ENCODE results near the gene VTI1A. TPM values are rescaled to one million over a fixed set of nuclear protein-coding genes. Genes with fewer than 3 reads are reported as not detected.
A peak's percentile ranks its signal among the peaks of the same experiment; 100 is the strongest.

VTI1A gene
- total and polyA plus RNA-seq, 2 experiments from 2014 or later = 26.8 to 31.0 TPM

DNA sequence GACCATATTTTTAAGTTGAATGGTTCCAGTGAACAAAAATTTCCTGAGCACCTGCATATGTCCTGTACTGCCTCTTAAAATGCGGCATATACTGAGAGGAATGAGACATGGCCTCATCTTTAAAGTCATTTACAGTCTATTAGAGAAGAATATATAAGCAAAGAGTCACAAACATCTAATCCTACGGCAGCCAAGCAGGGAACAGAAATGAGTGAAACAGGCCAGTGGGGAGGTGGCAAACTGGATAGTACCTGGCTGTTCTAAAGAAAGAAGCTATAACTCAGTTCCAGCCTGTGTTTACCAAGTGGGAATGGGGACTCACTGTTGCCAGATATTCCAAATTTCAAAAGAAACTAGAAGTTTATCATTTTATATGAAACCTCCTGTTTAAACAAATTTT, 211.4 kb downstream of the VTI1A start:
- TF ChIP-seq, protein P1, sequence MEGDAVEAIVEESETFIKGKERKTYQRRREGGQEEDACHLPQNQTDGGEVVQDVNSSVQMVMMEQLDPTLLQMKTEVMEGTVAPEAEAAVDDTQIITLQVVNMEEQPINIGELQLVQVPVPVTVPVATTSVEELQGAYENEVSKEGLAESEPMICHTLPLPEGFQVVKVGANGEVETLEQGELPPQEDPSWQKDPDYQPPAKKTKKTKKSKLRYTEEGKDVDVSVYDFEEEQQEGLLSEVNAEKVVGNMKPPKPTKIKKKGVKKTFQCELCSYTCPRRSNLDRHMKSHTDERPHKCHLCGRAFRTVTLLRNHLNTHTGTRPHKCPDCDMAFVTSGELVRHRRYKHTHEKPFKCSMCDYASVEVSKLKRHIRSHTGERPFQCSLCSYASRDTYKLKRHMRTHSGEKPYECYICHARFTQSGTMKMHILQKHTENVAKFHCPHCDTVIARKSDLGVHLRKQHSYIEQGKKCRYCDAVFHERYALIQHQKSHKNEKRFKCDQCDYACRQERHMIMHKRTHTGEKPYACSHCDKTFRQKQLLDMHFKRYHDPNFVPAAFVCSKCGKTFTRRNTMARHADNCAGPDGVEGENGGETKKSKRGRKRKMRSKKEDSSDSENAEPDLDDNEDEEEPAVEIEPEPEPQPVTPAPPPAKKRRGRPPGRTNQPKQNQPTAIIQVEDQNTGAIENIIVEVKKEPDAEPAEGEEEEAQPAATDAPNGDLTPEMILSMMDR (conservative IDR thresholded peaks at IDR 0.05; ENCODE audit: low read depth in 2 of 2) = no peak
- TF ChIP-seq JUNB (IDR thresholded peaks at IDR 0.05; ENCODE audit: unreplicated experiment) = no peak
- ATAC-seq = no peak

DNA sequence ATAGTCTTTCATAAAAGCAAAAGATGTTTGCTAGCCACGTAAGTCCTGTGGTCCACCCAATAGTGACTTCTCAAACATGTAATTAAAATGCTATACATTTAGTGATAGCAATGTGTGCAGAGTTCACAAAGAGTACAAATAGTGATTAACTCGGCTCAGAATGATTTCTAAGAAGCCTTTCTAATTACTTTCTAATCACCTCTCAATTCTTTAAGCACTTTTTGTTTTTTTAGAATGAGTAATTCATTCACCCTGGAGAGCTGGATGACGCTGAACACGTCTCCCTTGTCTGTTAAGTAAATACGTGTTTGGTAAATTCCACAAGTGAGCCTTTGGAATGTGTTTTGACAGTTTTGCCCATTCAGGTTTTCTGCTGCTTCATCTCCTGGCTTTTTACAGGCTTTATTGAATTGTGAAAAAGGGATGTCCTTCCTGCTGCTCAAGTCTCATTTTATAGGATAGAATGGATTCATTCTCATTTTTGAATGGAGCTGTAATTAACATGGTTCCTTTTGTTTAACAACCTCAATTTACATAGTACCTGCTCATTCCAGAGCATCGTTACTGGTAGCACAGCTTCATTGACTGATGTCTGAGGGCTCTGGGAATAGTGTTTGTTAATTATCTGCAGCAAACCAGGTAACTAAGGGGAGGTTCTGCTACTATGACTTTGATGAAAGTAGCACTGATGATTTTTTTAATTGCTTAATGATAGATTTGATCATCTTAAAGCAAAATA, 212.1 kb downstream of the VTI1A start:
- Mint-ChIP-seq H3K27me3 (ENCODE audit: insufficient read depth, low read depth, poor library complexity) (no peaks in the 10 kb centered on the region), H3K27ac (peak overlapping the region; percentile 3; the same call in 1 of the 2 replicates), H3K9me3 (peaks cover 9% of the 10 kb centered on the region; the same call in 2 of the 3 replicates), H3K4me1 (peaks cover 18% of the 10 kb centered on the region), H3K4me3 (no peak overlapping the region), H3K36me3 (ENCODE audit: low read depth) (peaks cover 11% of the 10 kb centered on the region; the same call in 2 of the 3 replicates)
- Histone ChIP-seq H4K20me1 (replicated peaks; ENCODE audit: insufficient read depth) (no peaks in the 10 kb centered on the region), H2AFZ (no peak overlapping the region), H3K79me2 (replicated peaks; ENCODE audit: insufficient read depth) (no peaks in the 10 kb centered on the region), H3K4me1 (ENCODE audit: insufficient read depth) (peaks cover 10% of the 10 kb centered on the region; the same call in 1 of the 2 replicates), H3K9me2 (ENCODE audit: insufficient read depth) (no peaks in the 10 kb centered on the region), H3K4me2 (no peak overlapping the region), H3K27ac (ENCODE audit: low read depth) (no peak overlapping the region), H3K4me3 (no peak overlapping the region), H3K27me3 (ENCODE audit: insufficient read depth) (no peaks in the 10 kb centered on the region), H3K36me3 (ENCODE audit: insufficient read depth) (no peaks in the 10 kb centered on the region), H3F3A (replicated peaks; ENCODE audit: low read depth) (no peaks in the 10 kb centered on the region)
- no peak for DNase-seq (ENCODE audit: low spot score)
- TF ChIP-seq POLR2AphosphoS5 (IDR thresholded peaks at IDR 0.05; ENCODE audit: low read depth) = no peak
- TF ChIP-seq, protein P2, sequence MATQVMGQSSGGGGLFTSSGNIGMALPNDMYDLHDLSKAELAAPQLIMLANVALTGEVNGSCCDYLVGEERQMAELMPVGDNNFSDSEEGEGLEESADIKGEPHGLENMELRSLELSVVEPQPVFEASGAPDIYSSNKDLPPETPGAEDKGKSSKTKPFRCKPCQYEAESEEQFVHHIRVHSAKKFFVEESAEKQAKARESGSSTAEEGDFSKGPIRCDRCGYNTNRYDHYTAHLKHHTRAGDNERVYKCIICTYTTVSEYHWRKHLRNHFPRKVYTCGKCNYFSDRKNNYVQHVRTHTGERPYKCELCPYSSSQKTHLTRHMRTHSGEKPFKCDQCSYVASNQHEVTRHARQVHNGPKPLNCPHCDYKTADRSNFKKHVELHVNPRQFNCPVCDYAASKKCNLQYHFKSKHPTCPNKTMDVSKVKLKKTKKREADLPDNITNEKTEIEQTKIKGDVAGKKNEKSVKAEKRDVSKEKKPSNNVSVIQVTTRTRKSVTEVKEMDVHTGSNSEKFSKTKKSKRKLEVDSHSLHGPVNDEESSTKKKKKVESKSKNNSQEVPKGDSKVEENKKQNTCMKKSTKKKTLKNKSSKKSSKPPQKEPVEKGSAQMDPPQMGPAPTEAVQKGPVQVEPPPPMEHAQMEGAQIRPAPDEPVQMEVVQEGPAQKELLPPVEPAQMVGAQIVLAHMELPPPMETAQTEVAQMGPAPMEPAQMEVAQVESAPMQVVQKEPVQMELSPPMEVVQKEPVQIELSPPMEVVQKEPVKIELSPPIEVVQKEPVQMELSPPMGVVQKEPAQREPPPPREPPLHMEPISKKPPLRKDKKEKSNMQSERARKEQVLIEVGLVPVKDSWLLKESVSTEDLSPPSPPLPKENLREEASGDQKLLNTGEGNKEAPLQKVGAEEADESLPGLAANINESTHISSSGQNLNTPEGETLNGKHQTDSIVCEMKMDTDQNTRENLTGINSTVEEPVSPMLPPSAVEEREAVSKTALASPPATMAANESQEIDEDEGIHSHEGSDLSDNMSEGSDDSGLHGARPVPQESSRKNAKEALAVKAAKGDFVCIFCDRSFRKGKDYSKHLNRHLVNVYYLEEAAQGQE (IDR thresholded peaks at IDR 0.05; ENCODE audit: unreplicated experiment) = no peak
- TF ChIP-seq NANOG (IDR thresholded peaks at IDR 0.05; ENCODE audit: borderline replicate concordance) = no peak
- no peak for TF ChIP-seq STAT1 (IDR thresholded peaks at IDR 0.05; ENCODE audit: unreplicated experiment)
- TF ChIP-seq, protein P3, sequence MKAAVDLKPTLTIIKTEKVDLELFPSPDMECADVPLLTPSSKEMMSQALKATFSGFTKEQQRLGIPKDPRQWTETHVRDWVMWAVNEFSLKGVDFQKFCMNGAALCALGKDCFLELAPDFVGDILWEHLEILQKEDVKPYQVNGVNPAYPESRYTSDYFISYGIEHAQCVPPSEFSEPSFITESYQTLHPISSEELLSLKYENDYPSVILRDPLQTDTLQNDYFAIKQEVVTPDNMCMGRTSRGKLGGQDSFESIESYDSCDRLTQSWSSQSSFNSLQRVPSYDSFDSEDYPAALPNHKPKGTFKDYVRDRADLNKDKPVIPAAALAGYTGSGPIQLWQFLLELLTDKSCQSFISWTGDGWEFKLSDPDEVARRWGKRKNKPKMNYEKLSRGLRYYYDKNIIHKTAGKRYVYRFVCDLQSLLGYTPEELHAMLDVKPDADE (IDR thresholded peaks at IDR 0.05) = no peak
- TF ChIP-seq EZH2phosphoT487 (IDR thresholded peaks at IDR 0.05; ENCODE audit: unreplicated experiment) = no peak
- TF ChIP-seq ZNF114 (CRISPR knock-in tag; IDR thresholded peaks at IDR 0.05) = no peak
- ATAC-seq = no peak; the same call in 2 of the 3 replicates

More for the DNA sequence above, 211.4 kb downstream of the VTI1A start:
- H3K27ac ChIP-seq (ENCODE audit: low read depth) = no peak overlapping the region
- no peaks in the 10 kb centered on the region for H3K36me3 ChIP-seq (ENCODE audit: insufficient read depth)
- no peaks in the 10 kb centered on the region for H3K27me3 Mint-ChIP-seq (ENCODE audit: insufficient read depth, low read depth, poor library complexity)
- DNase-seq (ENCODE audit: low spot score) = no peak
- peaks cover 18% of the 10 kb centered on the region for H3K4me1 Mint-ChIP-seq
- no peaks in the 10 kb centered on the region for H3K9me2 ChIP-seq (ENCODE audit: insufficient read depth)
- H3K27ac Mint-ChIP-seq = no peak overlapping the region
- H3K4me1 ChIP-seq (ENCODE audit: insufficient read depth) = peaks cover 10% of the 10 kb centered on the region; the same call in 1 of the 2 replicates
- no peak overlapping the region for H2AFZ ChIP-seq
- H3K9me3 Mint-ChIP-seq = peaks cover 9% of the 10 kb centered on the region; the same call in 2 of the 3 replicates
- H3K4me3 Mint-ChIP-seq = no peak overlapping the region
- no peaks in the 10 kb centered on the region for H3K79me2 ChIP-seq (replicated peaks; ENCODE audit: insufficient read depth)
- H3K4me2 ChIP-seq = no peak overlapping the region
- H3K27me3 ChIP-seq (ENCODE audit: insufficient read depth) = no peaks in the 10 kb centered on the region
- H3K4me3 ChIP-seq = no peak overlapping the region
- no peaks in the 10 kb centered on the region for H4K20me1 ChIP-seq (replicated peaks; ENCODE audit: insufficient read depth)
- H3F3A ChIP-seq (replicated peaks; ENCODE audit: low read depth) = no peaks in the 10 kb centered on the region
- peaks cover 11% of the 10 kb centered on the region; the same call in 2 of the 3 replicates for H3K36me3 Mint-ChIP-seq (ENCODE audit: low read depth)
